ENCODE data around the gene PSMC1.

- TF ChIP-seq POLR2A (IDR thresholded peaks at IDR 0.05): no peak
- no peak for TF ChIP-seq CTCF (IDR thresholded peaks at IDR 0.05)
These were observed 41.7 kb downstream of the PSMC1 start for GRCh38 chr14:90297876-90298629.

All from right lobe of liver (tissue), 4 donors.